OCI-LY1 (cell line): ENCODE results near the gene PRLHR.
A peak's percentile ranks its signal among the peaks of the same experiment; 100 is the strongest.

Experiments
- H2AFZ ChIP-seq: fragments of 200-600 bp; sonication (generic), shearing (Covaris generic); 2 replicates; pipeline ENCODE4 v1.6.0; 2014; ENCODE audit warnings: antibody characterized with exemption, mild to moderate bottlenecking, low read length
- H3F3A ChIP-seq: fragments of 200-600 bp; sonication (generic), shearing (Covaris generic); 2 replicates; pipeline ENCODE4 v1.6.0; 2014; ENCODE audit warnings: mild to moderate bottlenecking, antibody characterized with exemption, low read length, moderate library complexity; ENCODE audit not compliant: insufficient read depth
- H3K27ac ChIP-seq: fragments of 200-600 bp; sonication (generic); 2 replicates; pipeline ENCODE4 v1.5.1; 2014; ENCODE audit warnings: low read length, mixed run types, mild to moderate bottlenecking, low read depth; ENCODE audit not compliant: poor library complexity, severe bottlenecking
- H3K27me3 ChIP-seq: fragments of 200-600 bp; sonication (generic); 2 replicates; pipeline ENCODE4 v1.6.0; 2014; ENCODE audit warnings: antibody characterized with exemption, mild to moderate bottlenecking, low read length, moderate library complexity; ENCODE audit not compliant: insufficient read depth
- H3K36me3 ChIP-seq: fragments of 200-600 bp; sonication (generic); 2 replicates; pipeline ENCODE4 v1.6.1; 2014; ENCODE audit warnings: mild to moderate bottlenecking, antibody characterized with exemption, low read length, moderate library complexity, mixed read lengths; ENCODE audit not compliant: insufficient read depth
- H3K4me1 ChIP-seq: fragments of 200-600 bp; sonication (generic); 2 replicates; pipeline ENCODE4 v1.5.1; 2014; ENCODE audit warnings: mild to moderate bottlenecking, low read length, moderate library complexity; ENCODE audit not compliant: insufficient read depth, severe bottlenecking
- H3K4me2 ChIP-seq: fragments of 200-600 bp; sonication (generic), shearing (Covaris generic); 2 replicates; pipeline ENCODE4 v1.6.1; 2014; ENCODE audit warnings: low read length
- H3K4me3 ChIP-seq: fragments of 200-600 bp; sonication (generic); 2 replicates; pipeline ENCODE4 v1.5.1; 2014; ENCODE audit warnings: low read length, low read depth, mild to moderate bottlenecking, mixed read lengths; ENCODE audit not compliant: poor library complexity, severe bottlenecking
- H3K79me2 ChIP-seq: fragments of 200-600 bp; shearing (Covaris generic); 2 replicates; pipeline ENCODE4 v1.6.1; 2016; ENCODE audit warnings: mixed run types, low read length, mixed read lengths; ENCODE audit not compliant: insufficient read depth
- H3K9ac ChIP-seq: fragments of 200-600 bp; sonication (generic), shearing (Covaris generic); 2 replicates; pipeline ENCODE4 v1.6.1; 2014; ENCODE audit warnings: mild to moderate bottlenecking, low read length, mixed read lengths
- H3K9me2 ChIP-seq: fragments of 200-600 bp; sonication (generic), shearing (Covaris generic); 2 replicates; pipeline ENCODE4 v1.6.1; 2014; ENCODE audit warnings: low read depth, mild to moderate bottlenecking, low read length, mixed read lengths
- H3K9me3 ChIP-seq: fragments of 200-600 bp; shearing (Covaris generic); 2 replicates; pipeline ENCODE4 v1.6.1; 2014; ENCODE audit warnings: low read length, mixed read lengths
- H4K20me1 ChIP-seq: fragments of 200-600 bp; sonication (generic), shearing (Covaris generic); 2 replicates; pipeline ENCODE4 v1.6.0; 2016; ENCODE audit warnings: mild to moderate bottlenecking, low read length; ENCODE audit not compliant: insufficient read depth
- EZH2 ChIP-seq: fragments of 200-600 bp; sonication (generic), shearing (Covaris generic); IDR thresholded peaks from 2 replicates; pipeline ENCODE4 v1.8.0; 2017; ENCODE audit warnings: borderline replicate concordance, mixed run types, mild to moderate bottlenecking, antibody characterized with exemption, low read length, moderate library complexity, mixed read lengths
- TF ChIP-seq, protein P1 (sequence below): fragments of 200-600 bp; sonication (generic), shearing (Covaris generic); IDR thresholded peaks from 2 replicates; pipeline ENCODE4 v1.5.1; 2017; ENCODE audit warnings: mild to moderate bottlenecking, antibody characterized with exemption, low read length, moderate library complexity, mixed read lengths

PRLHR gene

DNA sequence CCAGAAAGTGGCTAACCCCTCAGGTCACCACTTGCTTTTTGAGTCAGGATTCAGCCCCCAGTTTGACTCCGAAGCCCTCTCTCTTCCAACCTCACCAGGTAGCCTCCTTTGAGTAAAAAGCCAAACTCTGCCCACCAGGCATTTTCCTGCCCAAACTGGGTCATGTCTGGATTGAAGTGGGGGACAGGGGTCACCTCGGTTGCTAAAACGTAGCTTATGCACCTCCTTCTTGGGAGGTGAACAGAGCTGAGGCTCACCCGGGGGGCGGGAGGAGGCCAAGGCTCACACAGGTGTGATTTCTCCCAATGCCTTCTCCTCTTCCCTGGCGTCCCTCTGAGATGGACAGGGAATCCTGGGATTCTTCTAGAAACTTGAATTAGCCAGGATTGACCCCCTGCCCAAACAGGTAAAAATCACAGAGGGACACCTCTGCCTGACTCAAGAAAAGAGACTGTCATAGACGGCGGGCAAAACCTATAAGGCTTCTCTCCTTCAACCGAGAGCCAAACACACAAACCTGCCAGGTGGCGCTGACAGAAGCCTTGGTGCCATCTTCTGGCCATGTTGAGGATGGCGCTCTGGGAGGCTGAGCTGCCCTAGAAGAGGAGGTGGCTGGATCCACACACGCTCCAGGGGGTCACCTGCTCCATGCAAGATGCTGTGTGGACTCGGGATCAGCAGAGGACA lies 51.6 kb downstream of the PRLHR start:
- Histone ChIP-seq H2AFZ (no peak overlapping the region), H3K79me2 (no peaks in the 10 kb centered on the region)
- TF ChIP-seq, protein P1, sequence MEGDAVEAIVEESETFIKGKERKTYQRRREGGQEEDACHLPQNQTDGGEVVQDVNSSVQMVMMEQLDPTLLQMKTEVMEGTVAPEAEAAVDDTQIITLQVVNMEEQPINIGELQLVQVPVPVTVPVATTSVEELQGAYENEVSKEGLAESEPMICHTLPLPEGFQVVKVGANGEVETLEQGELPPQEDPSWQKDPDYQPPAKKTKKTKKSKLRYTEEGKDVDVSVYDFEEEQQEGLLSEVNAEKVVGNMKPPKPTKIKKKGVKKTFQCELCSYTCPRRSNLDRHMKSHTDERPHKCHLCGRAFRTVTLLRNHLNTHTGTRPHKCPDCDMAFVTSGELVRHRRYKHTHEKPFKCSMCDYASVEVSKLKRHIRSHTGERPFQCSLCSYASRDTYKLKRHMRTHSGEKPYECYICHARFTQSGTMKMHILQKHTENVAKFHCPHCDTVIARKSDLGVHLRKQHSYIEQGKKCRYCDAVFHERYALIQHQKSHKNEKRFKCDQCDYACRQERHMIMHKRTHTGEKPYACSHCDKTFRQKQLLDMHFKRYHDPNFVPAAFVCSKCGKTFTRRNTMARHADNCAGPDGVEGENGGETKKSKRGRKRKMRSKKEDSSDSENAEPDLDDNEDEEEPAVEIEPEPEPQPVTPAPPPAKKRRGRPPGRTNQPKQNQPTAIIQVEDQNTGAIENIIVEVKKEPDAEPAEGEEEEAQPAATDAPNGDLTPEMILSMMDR, result peak; percentile 60
- TF ChIP-seq EZH2, result no peak

DNA sequence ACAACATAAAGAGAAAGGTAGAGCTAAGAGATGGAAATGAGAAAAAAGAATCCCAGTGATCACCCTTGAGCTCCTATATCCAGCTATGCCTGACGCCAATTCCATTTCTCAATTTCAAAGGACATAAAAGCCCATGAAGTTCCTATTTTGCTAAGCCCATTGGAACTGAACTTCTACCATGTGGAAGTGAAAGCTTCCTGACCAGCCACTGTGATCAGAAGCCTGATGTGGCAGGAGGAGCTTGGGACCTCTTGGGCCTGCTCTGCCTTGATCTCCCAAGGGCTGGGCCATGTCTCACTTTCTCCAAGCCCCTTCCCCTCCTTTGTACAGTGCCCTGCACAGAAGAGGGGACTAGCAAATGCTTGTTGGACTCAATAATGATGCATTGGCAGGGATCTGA lies 52.7 kb downstream of the PRLHR start:
- no peaks in the 10 kb centered on the region for H3K36me3 ChIP-seq
- H3K79me2 ChIP-seq, result no peaks in the 10 kb centered on the region
- H3K4me3 ChIP-seq, result no peak overlapping the region
- H3K4me2 ChIP-seq, result no peak overlapping the region
- H2AFZ ChIP-seq, result no peak overlapping the region
- no peaks in the 10 kb centered on the region for H3K9me2 ChIP-seq
- H3F3A ChIP-seq, result no peaks in the 10 kb centered on the region
- H3K27me3 ChIP-seq, result no peaks in the 10 kb centered on the region
- no peak for TF ChIP-seq EZH2
- TF ChIP-seq, protein P1, result no peak
- H4K20me1 ChIP-seq, result no peaks in the 10 kb centered on the region
- H3K27ac ChIP-seq, result no peak overlapping the region
- H3K9me3 ChIP-seq, result no peaks in the 10 kb centered on the region
- no peaks in the 10 kb centered on the region for H3K4me1 ChIP-seq
- no peak overlapping the region for H3K9ac ChIP-seq

More for the DNA sequence above, 51.6 kb downstream of the PRLHR start:
- no peaks in the 10 kb centered on the region for H4K20me1 ChIP-seq
- no peak overlapping the region for H3K4me2 ChIP-seq
- no peaks in the 10 kb centered on the region for H3K9me3 ChIP-seq
- no peaks in the 10 kb centered on the region for H3K4me1 ChIP-seq
- no peaks in the 10 kb centered on the region for H3K27me3 ChIP-seq
- no peak overlapping the region for H3K9ac ChIP-seq
- H3F3A ChIP-seq, result no peaks in the 10 kb centered on the region
- H3K27ac ChIP-seq, result no peak overlapping the region
- no peaks in the 10 kb centered on the region for H3K36me3 ChIP-seq
- H3K9me2 ChIP-seq, result no peaks in the 10 kb centered on the region
- H3K4me3 ChIP-seq, result no peak overlapping the region

DNA sequence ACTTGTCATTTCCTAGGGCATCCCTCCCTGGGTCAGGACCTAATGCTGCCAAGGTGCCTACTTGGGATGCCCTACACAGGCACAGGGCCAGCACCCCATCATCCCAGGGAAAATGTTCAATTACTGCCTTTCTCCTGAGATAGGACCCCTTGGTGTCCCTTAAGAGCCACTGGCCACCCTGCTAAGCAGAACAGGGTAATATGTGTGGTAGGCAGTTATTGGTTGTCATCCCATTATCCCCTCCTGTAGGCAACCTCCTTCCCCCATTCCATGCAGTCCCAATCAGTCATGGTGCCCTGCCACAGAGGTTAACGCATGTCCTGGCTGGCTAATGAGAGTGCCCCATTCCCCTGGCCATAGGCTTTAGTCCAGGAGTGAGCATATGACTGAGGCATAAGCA lies 53.2 kb downstream of the PRLHR start:
- Histone ChIP-seq H3K4me1 (no peaks in the 10 kb centered on the region), H4K20me1 (no peaks in the 10 kb centered on the region), H2AFZ (no peak overlapping the region), H3K4me2 (no peak overlapping the region), H3K27ac (no peak overlapping the region), H3K27me3 (no peaks in the 10 kb centered on the region), H3K36me3 (no peaks in the 10 kb centered on the region), H3F3A (no peaks in the 10 kb centered on the region), H3K9me2 (no peaks in the 10 kb centered on the region), H3K9me3 (no peaks in the 10 kb centered on the region), H3K79me2 (no peaks in the 10 kb centered on the region), H3K9ac (no peak overlapping the region), H3K4me3 (no peak overlapping the region)
- no peak for TF ChIP-seq EZH2
- TF ChIP-seq, protein P1, result no peak
